SK-N-SH (cell line): ENCODE results near the gene CD300LF.

Experiments used
- CTCF ChIP-seq: fragments of 200-600 bp; sonication (generic); IDR thresholded peaks from 2 replicates; pipeline ENCODE4 v1.6.1; 2017; ENCODE audit warnings: antibody characterized with exemption, mild to moderate bottlenecking, moderate library complexity
- ELF1 ChIP-seq: IDR thresholded peaks from 2 replicates; pipeline ENCODE4 v1.4.0; 2012
- EP300 ChIP-seq, 2 experiments: IDR thresholded peaks; 2 replicates each; pipeline versions ENCODE4 v1.4.0 to v1.6.1; 2012; ENCODE audit warnings: borderline replicate concordance in 1 of 2, low read depth in 1 of 2, low read length in 1 of 2
- MAX ChIP-seq: IDR thresholded peaks from 2 replicates; pipeline ENCODE4 v1.4.0; 2012; ENCODE audit warnings: low read depth
- POLR2AphosphoS5 ChIP-seq: IDR thresholded peaks from 2 replicates; pipeline ENCODE4 v1.6.1; 2012; ENCODE audit warnings: low read depth, low read length
- RAD21 ChIP-seq: IDR thresholded peaks from 2 replicates; pipeline ENCODE4 v1.6.1; 2012; ENCODE audit warnings: mild to moderate bottlenecking, low read length
- RCOR1 ChIP-seq: fragments of 150-350 bp; IDR thresholded peaks from 2 replicates; pipeline ENCODE4 v1.6.1; 2017; ENCODE audit warnings: antibody characterized with exemption, low read length
- REST ChIP-seq: IDR thresholded peaks from 2 replicates; pipeline ENCODE4 v1.6.1; 2012; ENCODE audit warnings: mild to moderate bottlenecking, low read depth, low read length, moderate library complexity
- RFX5 ChIP-seq: IDR thresholded peaks from 2 replicates; pipeline ENCODE4 v1.6.1; 2012; ENCODE audit warnings: mild to moderate bottlenecking, improper control_type of control experiment, low read length
- TCF12 ChIP-seq: IDR thresholded peaks from 2 replicates; pipeline ENCODE4 v1.4.0; 2012
- YY1 ChIP-seq: IDR thresholded peaks from 2 replicates; pipeline ENCODE4 v1.4.0; 2012; ENCODE audit warnings: low read depth, mild to moderate bottlenecking
- ZBTB33 ChIP-seq: IDR thresholded peaks from 2 replicates; pipeline ENCODE4 v1.4.0; 2012; ENCODE audit warnings: low read depth, borderline replicate concordance

- TF ChIP-seq CTCF (no peak), RCOR1 (no peak), EP300 (IDR thresholded peaks at IDR 0.05; ENCODE audit: borderline replicate concordance in 1 of 2, low read depth in 1 of 2, low read length in 1 of 2) (no peak), POLR2AphosphoS5 (no peak), REST (no peak), MAX (no peak), YY1 (no peak), TCF12 (no peak), RFX5 (no peak), ZBTB33 (no peak), RAD21 (no peak), ELF1 (no peak)
These were observed 10.4 kb downstream of the CD300LF start for GRCh38 chr17:74702116-74702871.
